ENCODE data around the gene PAPOLA. TPM values are rescaled to one million over a fixed set of nuclear protein-coding genes. Genes with fewer than 3 reads are reported as not detected.

The PAPOLA gene
- total RNA-seq, 1 donor from 2014 or later, result 235 TPM

- no peak overlapping the region for H3K27ac Mint-ChIP-seq
- Histone ChIP-seq H3K9ac (no peak overlapping the region), H3F3A (ENCODE audit: low read depth) (peaks cover 10% of the 10 kb centered on the region), H3K4me1 (peaks cover 24% of the 10 kb centered on the region), H4K20me1 (ENCODE audit: low read depth) (peaks cover 97% of the 10 kb centered on the region), H3K4me2 (no peak overlapping the region), H3K9me3 (ENCODE audit: low read depth) (no peaks in the 10 kb centered on the region), H3K79me2 (ENCODE audit: low read depth) (peaks cover 100% of the 10 kb centered on the region), H3K27me3 (no peaks in the 10 kb centered on the region), H2AFZ (replicated peaks) (no peak overlapping the region), H3K4me3 (no peak overlapping the region), H3K36me3 (no peaks in the 10 kb centered on the region), H3K27ac (no peak overlapping the region)
- H3K36me3 Mint-ChIP-seq, result peaks cover 26% of the 10 kb centered on the region
- peaks cover 23% of the 10 kb centered on the region for H3K4me1 Mint-ChIP-seq
- no peak for TF ChIP-seq EZH2 (IDR thresholded peaks at IDR 0.05)
- TF ChIP-seq EZH2phosphoT487 (IDR thresholded peaks at IDR 0.05), result no peak
- TF ChIP-seq CTCF (IDR thresholded peaks at IDR 0.05), result no peak
- no peak for DNase-seq (ENCODE audit: low spot score)
- H3K4me3 Mint-ChIP-seq, result no peak overlapping the region
- H3K9me3 Mint-ChIP-seq, result peaks cover 11% of the 10 kb centered on the region
- peaks cover 7% of the 10 kb centered on the region for H3K27me3 Mint-ChIP-seq (ENCODE audit: insufficient read depth, low read depth)
These were observed 5.5 kb downstream of the PAPOLA start for GRCh38 chr14:96507723-96508122.

GRCh38 chr14:96508900-96509299 lies 6.7 kb downstream of the PAPOLA start:
- H3K4me3 Mint-ChIP-seq, result no peak overlapping the region
- Histone ChIP-seq H4K20me1 (ENCODE audit: low read depth) (peaks cover 97% of the 10 kb centered on the region), H3F3A (ENCODE audit: low read depth) (peaks cover 7% of the 10 kb centered on the region), H3K27ac (no peak overlapping the region), H3K4me1 (peaks cover 26% of the 10 kb centered on the region), H3K4me3 (no peak overlapping the region), H3K9ac (no peak overlapping the region), H3K4me2 (no peak overlapping the region), H3K36me3 (no peaks in the 10 kb centered on the region), H2AFZ (replicated peaks) (no peak overlapping the region), H3K9me3 (ENCODE audit: low read depth) (no peaks in the 10 kb centered on the region), H3K79me2 (ENCODE audit: low read depth) (peaks cover 100% of the 10 kb centered on the region), H3K27me3 (no peaks in the 10 kb centered on the region)
- peaks cover 27% of the 10 kb centered on the region for H3K36me3 Mint-ChIP-seq
- TF ChIP-seq EZH2 (IDR thresholded peaks at IDR 0.05) (no peak), EZH2phosphoT487 (IDR thresholded peaks at IDR 0.05) (no peak), CTCF (IDR thresholded peaks at IDR 0.05) (no peak)
- no peaks in the 10 kb centered on the region for H3K27me3 Mint-ChIP-seq (ENCODE audit: insufficient read depth, low read depth)
- no peak overlapping the region for H3K27ac Mint-ChIP-seq
- H3K4me1 Mint-ChIP-seq, result peaks cover 14% of the 10 kb centered on the region
- H3K9me3 Mint-ChIP-seq, result peaks cover 11% of the 10 kb centered on the region
- no peak for DNase-seq (ENCODE audit: low spot score)

DNA sequence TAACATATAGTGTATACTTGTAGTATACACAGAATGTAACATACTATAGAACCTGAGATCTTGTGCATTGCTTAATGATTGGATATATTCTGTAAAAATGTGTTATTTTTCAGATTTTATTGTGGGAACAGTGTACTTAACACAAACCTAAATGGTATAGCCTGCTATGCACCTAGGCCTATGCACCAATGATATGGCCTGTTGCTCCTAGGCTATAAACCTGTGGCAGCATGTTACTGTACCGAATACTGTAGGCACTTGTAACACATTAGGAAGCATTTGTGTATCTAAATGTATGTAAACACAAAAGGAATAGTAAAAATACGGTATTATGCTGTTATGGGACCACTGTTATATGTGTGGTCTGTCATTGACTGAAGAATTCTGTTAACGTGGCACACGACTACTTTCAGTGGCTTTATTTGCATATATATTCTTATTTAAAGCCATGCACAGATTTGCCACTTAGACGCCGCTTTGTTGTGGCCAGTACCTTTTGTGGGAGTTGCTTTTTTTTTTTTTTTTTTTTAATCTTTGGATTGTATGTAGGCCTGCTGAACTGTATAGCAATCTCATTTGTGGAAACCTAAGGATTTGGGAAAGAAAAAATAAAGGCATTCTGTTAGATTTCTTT lies 7.4 kb downstream of the PAPOLA start:
- Mint-ChIP-seq H3K27ac (no peak overlapping the region), H3K4me1 (peaks cover 8% of the 10 kb centered on the region), H3K4me3 (no peak overlapping the region), H3K27me3 (ENCODE audit: insufficient read depth, low read depth) (peaks cover 2% of the 10 kb centered on the region), H3K36me3 (peaks cover 26% of the 10 kb centered on the region), H3K9me3 (peaks cover 11% of the 10 kb centered on the region)
- Histone ChIP-seq H3K27me3 (no peaks in the 10 kb centered on the region), H3K36me3 (no peaks in the 10 kb centered on the region), H3K4me2 (no peak overlapping the region), H3F3A (ENCODE audit: low read depth) (peaks cover 7% of the 10 kb centered on the region), H2AFZ (replicated peaks) (no peak overlapping the region), H3K9ac (no peak overlapping the region), H3K4me3 (no peak overlapping the region), H3K79me2 (ENCODE audit: low read depth) (peaks cover 100% of the 10 kb centered on the region), H3K9me3 (ENCODE audit: low read depth) (no peaks in the 10 kb centered on the region), H3K27ac (peak overlapping the region; percentile 27), H3K4me1 (peaks cover 19% of the 10 kb centered on the region), H4K20me1 (ENCODE audit: low read depth) (peaks cover 97% of the 10 kb centered on the region)
- TF ChIP-seq EZH2phosphoT487 (IDR thresholded peaks at IDR 0.05) (no peak), EZH2 (IDR thresholded peaks at IDR 0.05) (no peak), CTCF (IDR thresholded peaks at IDR 0.05) (no peak)
- no peak for DNase-seq (ENCODE audit: low spot score)

Measured in neural progenitor cell (in vitro differentiated cells).